Loucy (cell line): Measurements from ENCODE around the gene ZNG1F.
"Not testable (repeated sequence)": the region's sequence is repeated elsewhere in the genome, so short reads cannot be mapped to it uniquely, and the experiment has no call there.

ENCODE experiments used
- H2AFZ ChIP-seq: fragments of 200-600 bp; sonication (generic); 2 replicates; pipeline ENCODE4 v1.6.0; 2016; ENCODE audit warnings: antibody characterized with exemption, mild to moderate bottlenecking, low read length, moderate library complexity
- H3F3A ChIP-seq: fragments of 200-600 bp; 2 replicates; pipeline ENCODE4 v1.6.0; 2016; ENCODE audit warnings: antibody characterized with exemption, low read depth, mild to moderate bottlenecking
- H3K27me3 ChIP-seq: fragments of 200-600 bp; sonication (generic); 2 replicates; pipeline ENCODE4 v1.6.1; 2014; ENCODE audit warnings: low read length, mild to moderate bottlenecking; ENCODE audit not compliant: insufficient read depth, poor library complexity, severe bottlenecking
- H3K36me3 ChIP-seq: fragments of 200-600 bp; sonication (generic); 2 replicates; pipeline ENCODE4 v1.6.1; 2016; ENCODE audit warnings: low read length; ENCODE audit not compliant: insufficient read depth
- H3K4me1 ChIP-seq: fragments of 200-600 bp; sonication (generic); 2 replicates; pipeline ENCODE4 v1.5.1; 2014; ENCODE audit warnings: low read length, mild to moderate bottlenecking; ENCODE audit not compliant: insufficient read depth, poor library complexity, severe bottlenecking
- H3K4me2 ChIP-seq: fragments of 200-600 bp; sonication (generic); 2 replicates; pipeline ENCODE4 v1.6.0; 2014; ENCODE audit warnings: antibody characterized with exemption, low read length, low read depth, mild to moderate bottlenecking; ENCODE audit not compliant: poor library complexity, severe bottlenecking
- H3K4me3 ChIP-seq: fragments of 200-600 bp; sonication (generic); 2 replicates; pipeline ENCODE4 v1.5.1; 2014; ENCODE audit warnings: low read length, mild to moderate bottlenecking, mixed read lengths; ENCODE audit not compliant: poor library complexity, severe bottlenecking
- H3K79me2 ChIP-seq: fragments of 200-600 bp; sonication (generic); 2 replicates; pipeline ENCODE4 v1.6.1; 2014; ENCODE audit warnings: low read length; ENCODE audit not compliant: insufficient read depth
- H3K9ac ChIP-seq: fragments of 200-600 bp; sonication (generic); 2 replicates; pipeline ENCODE4 v1.6.0; 2014; ENCODE audit warnings: mild to moderate bottlenecking, low read depth, low read length, moderate library complexity; ENCODE audit not compliant: poor library complexity, severe bottlenecking
- H3K9me2 ChIP-seq: fragments of 200-600 bp; sonication (generic); replicated peaks from 2 replicates; pipeline ENCODE4 v1.6.1; 2016; ENCODE audit warnings: low read depth, low read length, mixed read lengths
- H3K9me3 ChIP-seq: fragments of 200-600 bp; sonication (generic); 2 replicates; pipeline ENCODE4 v1.6.1; 2014; ENCODE audit warnings: mild to moderate bottlenecking, antibody characterized with exemption, low read length, low read depth; ENCODE audit not compliant: insufficient read depth
- H4K20me1 ChIP-seq: fragments of 200-600 bp; sonication (generic); 2 replicates; pipeline ENCODE4 v1.6.0; 2014; ENCODE audit warnings: antibody characterized with exemption, low read length, mild to moderate bottlenecking; ENCODE audit not compliant: insufficient read depth, poor library complexity, severe bottlenecking

ZNG1F gene

DNA sequence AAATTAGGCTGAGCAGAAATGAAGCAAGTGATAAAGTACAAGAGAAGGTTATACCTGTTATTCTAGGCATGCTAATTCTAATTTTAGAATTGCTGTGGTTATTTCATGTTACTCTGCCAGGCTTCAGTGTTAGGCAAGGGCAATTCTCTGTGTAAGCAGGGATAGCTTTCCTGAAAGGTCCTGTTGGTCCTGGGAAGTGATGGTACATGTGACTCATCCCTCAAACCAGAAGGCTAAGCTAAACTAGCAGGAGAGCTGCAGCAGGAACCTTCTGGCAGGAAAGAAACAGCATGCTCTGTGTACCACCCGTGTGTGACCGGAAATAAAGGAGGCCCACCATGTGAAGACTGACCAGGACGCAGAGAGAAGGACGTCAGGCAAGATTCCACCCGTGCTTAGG, 69.4 kb downstream of the ZNG1F start:
- H3K9me2 ChIP-seq, H3K4me2 ChIP-seq, H3K9ac ChIP-seq, H3K4me1 ChIP-seq, H3K36me3 ChIP-seq, H2AFZ ChIP-seq, H3F3A ChIP-seq, H3K79me2 ChIP-seq, H3K4me3 ChIP-seq, H3K27me3 ChIP-seq, H4K20me1 ChIP-seq, H3K9me3 ChIP-seq: not testable (repeated sequence)

DNA sequence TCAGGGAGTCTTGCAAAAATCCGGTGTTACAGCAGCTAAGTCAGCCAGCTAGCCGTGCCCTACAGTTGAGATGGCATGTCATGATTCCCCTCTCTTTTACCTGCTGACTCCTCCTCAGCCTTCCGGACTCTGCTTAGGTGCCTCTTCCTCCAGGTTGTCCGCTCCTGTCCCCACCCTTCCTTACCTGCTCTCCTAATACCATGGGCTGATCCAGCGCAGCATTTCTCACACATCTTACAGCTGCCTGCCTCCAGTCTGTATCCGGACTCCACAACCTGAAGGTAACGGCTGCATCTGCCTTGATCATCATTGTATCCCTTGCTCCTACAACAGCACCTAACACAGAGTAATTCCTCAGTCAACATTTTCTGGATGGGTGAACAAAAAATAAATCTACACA, 69.8 kb downstream of the ZNG1F start:
- not testable (repeated sequence) for H3K9ac ChIP-seq, H3K27me3 ChIP-seq, H2AFZ ChIP-seq, H3F3A ChIP-seq, H3K9me2 ChIP-seq, H3K79me2 ChIP-seq, H3K4me2 ChIP-seq, H3K9me3 ChIP-seq, H3K4me3 ChIP-seq, H3K36me3 ChIP-seq, H3K4me1 ChIP-seq, H4K20me1 ChIP-seq

GRCh38 chr9:41113348-41113747, 75.8 kb downstream of the ZNG1F start:
- H3K9me3 ChIP-seq, H4K20me1 ChIP-seq, H3K4me1 ChIP-seq, H3K79me2 ChIP-seq, H3K9ac ChIP-seq, H2AFZ ChIP-seq, H3K4me2 ChIP-seq, H3K27me3 ChIP-seq, H3K4me3 ChIP-seq, H3K36me3 ChIP-seq, H3F3A ChIP-seq, H3K9me2 ChIP-seq: not testable (repeated sequence)

DNA sequence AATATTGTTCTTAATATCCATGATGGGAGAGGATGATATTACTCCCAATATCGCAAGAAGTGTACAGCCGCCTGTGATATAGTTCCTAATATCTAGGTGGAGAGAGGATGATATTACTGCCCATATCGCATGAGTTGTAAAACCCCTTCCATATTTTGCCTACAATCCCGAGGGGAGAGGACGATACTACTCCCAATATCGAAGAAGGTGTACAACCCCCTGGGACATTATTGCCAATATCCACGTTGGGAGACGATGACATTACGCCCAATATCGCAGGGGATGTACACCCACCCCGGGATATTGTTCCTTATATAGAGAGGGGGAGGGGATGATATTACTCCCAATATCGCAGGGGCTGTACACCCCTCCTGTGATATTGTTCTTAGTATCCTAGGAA, 77.7 kb downstream of the ZNG1F start:
- not testable (repeated sequence) for H3K4me1 ChIP-seq, H2AFZ ChIP-seq, H3K9me3 ChIP-seq, H3K4me2 ChIP-seq, H3K9ac ChIP-seq, H3K36me3 ChIP-seq, H4K20me1 ChIP-seq, H3K9me2 ChIP-seq, H3K4me3 ChIP-seq, H3F3A ChIP-seq, H3K27me3 ChIP-seq, H3K79me2 ChIP-seq

DNA sequence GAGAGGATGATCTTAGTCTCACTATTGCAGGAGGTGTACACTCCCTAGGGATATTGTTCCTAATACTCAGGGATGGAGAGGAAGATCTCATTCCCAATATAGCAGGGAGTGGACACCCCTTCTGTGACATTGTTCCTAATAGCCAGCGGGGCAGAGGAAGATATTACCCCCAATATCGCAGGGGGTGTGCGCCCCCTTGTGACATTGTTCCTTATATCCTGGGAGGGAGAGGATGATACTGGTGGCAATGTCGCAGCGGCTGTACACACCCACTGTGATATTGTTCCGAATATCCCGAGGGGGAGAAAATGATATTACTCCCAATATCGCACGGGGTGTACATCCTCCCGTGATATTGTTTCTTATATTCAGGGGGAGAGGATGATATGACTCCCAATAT, 78.2 kb downstream of the ZNG1F start:
- H3K4me2 ChIP-seq, H2AFZ ChIP-seq, H3K9me3 ChIP-seq, H3K4me1 ChIP-seq, H3K36me3 ChIP-seq, H3F3A ChIP-seq, H3K4me3 ChIP-seq, H3K9me2 ChIP-seq, H3K27me3 ChIP-seq, H3K9ac ChIP-seq, H4K20me1 ChIP-seq, H3K79me2 ChIP-seq: not testable (repeated sequence)

GRCh38 chr9:41109253-41109652, 79.9 kb downstream of the ZNG1F start:
- H2AFZ ChIP-seq, H3K4me3 ChIP-seq, H3K9me3 ChIP-seq, H4K20me1 ChIP-seq, H3K9me2 ChIP-seq, H3K4me2 ChIP-seq, H3F3A ChIP-seq, H3K79me2 ChIP-seq, H3K36me3 ChIP-seq, H3K9ac ChIP-seq, H3K4me1 ChIP-seq, H3K27me3 ChIP-seq: not testable (repeated sequence)

- H3K9me3 ChIP-seq, H3K79me2 ChIP-seq, H3K9ac ChIP-seq, H2AFZ ChIP-seq, H3K4me2 ChIP-seq, H3K4me1 ChIP-seq, H3K4me3 ChIP-seq, H3F3A ChIP-seq, H4K20me1 ChIP-seq, H3K9me2 ChIP-seq, H3K36me3 ChIP-seq, H3K27me3 ChIP-seq: not testable (repeated sequence)
These were observed 80.3 kb downstream of the ZNG1F start for GRCh38 chr9:41108816-41109215.

DNA sequence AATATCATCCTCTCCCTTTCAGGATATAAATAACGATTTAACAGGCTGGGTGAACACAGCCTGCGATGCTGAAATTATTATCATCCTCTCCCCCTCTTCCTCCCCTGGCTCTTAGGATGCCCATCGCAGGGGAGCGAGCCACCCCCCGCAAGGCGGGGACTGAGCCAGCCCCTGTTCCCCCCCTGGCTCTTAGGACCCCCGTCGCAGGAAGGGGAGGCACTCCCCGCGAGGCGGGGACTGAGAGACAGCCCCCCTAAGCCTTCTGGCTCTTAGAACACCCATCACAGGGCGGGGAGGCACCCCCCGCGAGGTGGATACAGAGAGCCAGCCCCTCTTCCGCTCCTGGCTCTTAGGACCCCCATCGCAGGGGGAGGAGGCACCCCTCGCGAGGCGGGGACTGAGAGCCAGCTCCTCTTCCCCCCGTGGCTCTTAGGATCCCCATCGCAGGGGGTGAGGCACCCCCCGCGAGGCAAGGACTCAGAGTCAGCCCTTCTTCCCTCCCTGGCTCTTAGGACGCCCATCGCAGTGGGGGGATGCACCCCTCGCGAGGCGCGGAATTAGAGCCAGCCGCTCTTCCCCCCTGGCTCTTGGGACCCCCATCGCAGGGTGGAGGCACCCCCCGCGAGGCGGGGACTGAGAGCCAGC, 82.5 kb downstream of the ZNG1F start:
- H4K20me1 ChIP-seq, H3K9me2 ChIP-seq, H3K79me2 ChIP-seq, H3K27me3 ChIP-seq, H3F3A ChIP-seq, H3K4me2 ChIP-seq, H3K9ac ChIP-seq, H3K36me3 ChIP-seq, H3K9me3 ChIP-seq, H2AFZ ChIP-seq, H3K4me1 ChIP-seq, H3K4me3 ChIP-seq: not testable (repeated sequence)
